HG03196 (cell line): Measurements from ENCODE around the gene SNRPA1.

Source experiments
- ATAC-seq: cut with Tn5 transposase; IDR thresholded peaks from one replicate; pipeline ENCODE4 v1.9.1; 2021; ENCODE audit not compliant: unreplicated experiment

SNRPA1 gene

GRCh38 chr15:101244036-101244781 lies 50.8 kb downstream of the SNRPA1 start:
- no peak for ATAC-seq

GRCh38 chr15:101243420-101243819 lies 51.6 kb downstream of the SNRPA1 start:
- no peak for ATAC-seq

- no peak for ATAC-seq
These were observed 52.1 kb downstream of the SNRPA1 start for GRCh38 chr15:101242999-101243336.

GRCh38 chr15:101242160-101242998 lies 52.7 kb downstream of the SNRPA1 start:
- peak; percentile 62 for ATAC-seq

GRCh38 chr15:101240358-101240757 lies 54.7 kb downstream of the SNRPA1 start:
- no peak for ATAC-seq

- no peak for ATAC-seq
These were observed 55.3 kb downstream of the SNRPA1 start for GRCh38 chr15:101239724-101240136.

GRCh38 chr15:101237251-101237650 lies 57.8 kb downstream of the SNRPA1 start:
- no peak for ATAC-seq

GRCh38 chr15:101233651-101234280 lies 61.3 kb downstream of the SNRPA1 start:
- ATAC-seq = no peak

- ATAC-seq = no peak
These were observed 62.4 kb downstream of the SNRPA1 start for GRCh38 chr15:101232677-101233076.
